ENCODE results near the gene KRTAP2-2. TPM values are rescaled to one million over a fixed set of nuclear protein-coding genes. Genes with fewer than 3 reads are reported as not detected.
"Not testable (repeated sequence)": the region's sequence is repeated elsewhere in the genome, so short reads cannot be mapped to it uniquely, and the experiment has no call there.

The KRTAP2-2 gene
- total RNA-seq, 1 experiment from 2014 or later = not detected

- Histone ChIP-seq H3K36me3 (no peaks in the 10 kb centered on the region), H3K27ac (no peak overlapping the region), H3K9me3 (replicated peaks) (peaks cover 6% of the 10 kb centered on the region; the same call in 1 of the 2 replicates)
These were observed 2.5 kb upstream of the KRTAP2-2 start for GRCh38 chr17:41057547-41057946.

GRCh38 chr17:41054556-41054955 lies 474 bp downstream of the KRTAP2-2 start:
- not testable (repeated sequence) for H3K9me3 ChIP-seq (replicated peaks); H3K4me3 ChIP-seq; H3K27me3 ChIP-seq (replicated peaks); H3K36me3 ChIP-seq; H3K27ac ChIP-seq; DNase-seq (ENCODE audit: low read depth in 1 of 2, low spot score in 2 of 2)
- H3K4me1 ChIP-seq (replicated peaks) = peaks cover 22% of the 10 kb centered on the region

More at GRCh38 chr17:41057547-41057946, 2.5 kb upstream of the KRTAP2-2 start:
- Histone ChIP-seq H3K27me3 (replicated peaks) (no peaks in the 10 kb centered on the region), H3K4me1 (replicated peaks) (peaks cover 47% of the 10 kb centered on the region), H3K4me3 (no peak overlapping the region)
- no peak for DNase-seq (ENCODE audit: low read depth in 1 of 2, low spot score in 2 of 2)

GRCh38 chr17:41054025-41054424 lies 1.0 kb downstream of the KRTAP2-2 start:
- Histone ChIP-seq H3K36me3 (no peaks in the 10 kb centered on the region), H3K4me1 (replicated peaks) (peaks cover 21% of the 10 kb centered on the region), H3K27me3 (replicated peaks) (no peaks in the 10 kb centered on the region), H3K4me3 (no peak overlapping the region), H3K9me3 (replicated peaks) (no peaks in the 10 kb centered on the region), H3K27ac (no peak overlapping the region)
- no peak for DNase-seq (ENCODE audit: low read depth in 1 of 2, low spot score in 2 of 2)

GRCh38 chr17:41052566-41052965 lies 2.5 kb downstream of the KRTAP2-2 start:
- no peak for DNase-seq (ENCODE audit: low read depth in 1 of 2, low spot score in 2 of 2)
- H3K27me3 ChIP-seq (replicated peaks) = no peaks in the 10 kb centered on the region
- H3K9me3 ChIP-seq (replicated peaks) = no peaks in the 10 kb centered on the region
- H3K4me1 ChIP-seq (replicated peaks) = peaks cover 25% of the 10 kb centered on the region
- no peak overlapping the region for H3K4me3 ChIP-seq
- H3K36me3 ChIP-seq = no peaks in the 10 kb centered on the region
- H3K27ac ChIP-seq = no peak overlapping the region

GRCh38 chr17:41049110-41049509 lies 5.9 kb downstream of the KRTAP2-2 start:
- peak overlapping the region; percentile 90 for H3K27ac ChIP-seq
- DNase-seq (ENCODE audit: low read depth in 1 of 2, low spot score in 2 of 2) = peak; percentile 51 to 69
- H3K4me1 ChIP-seq (replicated peaks) = peaks cover 25% of the 10 kb centered on the region
- H3K36me3 ChIP-seq = no peaks in the 10 kb centered on the region
- no peak overlapping the region for H3K4me3 ChIP-seq
- H3K9me3 ChIP-seq (replicated peaks) = no peaks in the 10 kb centered on the region
- no peaks in the 10 kb centered on the region for H3K27me3 ChIP-seq (replicated peaks)

GRCh38 chr17:41048441-41048840 lies 6.6 kb downstream of the KRTAP2-2 start:
- H3K4me3 ChIP-seq = no peak overlapping the region
- peak; percentile 48 to 67 for DNase-seq (ENCODE audit: low read depth in 1 of 2, low spot score in 2 of 2)
- peaks cover 25% of the 10 kb centered on the region for H3K4me1 ChIP-seq (replicated peaks)
- no peaks in the 10 kb centered on the region for H3K27me3 ChIP-seq (replicated peaks)
- no peaks in the 10 kb centered on the region for H3K9me3 ChIP-seq (replicated peaks)
- H3K27ac ChIP-seq = peak overlapping the region; percentile 90
- H3K36me3 ChIP-seq = no peaks in the 10 kb centered on the region

- not testable (repeated sequence) for H3K4me3 ChIP-seq; H3K9me3 ChIP-seq (replicated peaks); H3K27me3 ChIP-seq (replicated peaks); DNase-seq (ENCODE audit: low read depth in 1 of 2, low spot score in 2 of 2); H3K36me3 ChIP-seq
- H3K27ac ChIP-seq = peak within 1 kb of the TSS; percentile 90
- peaks cover 16% of the 10 kb centered on the region for H3K4me1 ChIP-seq (replicated peaks)
These were observed 8.1 kb downstream of the KRTAP2-2 start, which contains the start of gene KRTAP2-1 for GRCh38 chr17:41046735-41047465. TSS of gene KRTAP2-1 (minus strand) at chr17:41047316. CDS start at chr17:41047267, 49 bp downstream.

GRCh38 chr17:41042953-41043352 lies 12.1 kb downstream of the KRTAP2-2 start:
- DNase-seq (ENCODE audit: low read depth in 1 of 2, low spot score in 2 of 2) = no peak
- Histone ChIP-seq H3K9me3 (replicated peaks) (no peaks in the 10 kb centered on the region), H3K27ac (no peak overlapping the region), H3K4me3 (no peak overlapping the region), H3K27me3 (replicated peaks) (no peaks in the 10 kb centered on the region), H3K36me3 (no peaks in the 10 kb centered on the region), H3K4me1 (replicated peaks) (peaks cover 3% of the 10 kb centered on the region)

- H3K27me3 ChIP-seq (replicated peaks); H3K36me3 ChIP-seq; H3K4me1 ChIP-seq (replicated peaks); H3K27ac ChIP-seq; H3K9me3 ChIP-seq (replicated peaks); DNase-seq (ENCODE audit: low read depth in 1 of 2, low spot score in 2 of 2); H3K4me3 ChIP-seq: not testable (repeated sequence)
These were observed 14.1 kb downstream of the KRTAP2-2 start, which contains the start of gene KRTAP1-1 for GRCh38 chr17:41040783-41041571. TSS of gene KRTAP1-1 (minus strand) at chr17:41041450. CDS start at chr17:41041397, 53 bp downstream.

- H3K36me3 ChIP-seq = no peaks in the 10 kb centered on the region
- H3K4me3 ChIP-seq = no peak overlapping the region
- H3K27me3 ChIP-seq (replicated peaks) = no peaks in the 10 kb centered on the region
- H3K9me3 ChIP-seq (replicated peaks) = no peaks in the 10 kb centered on the region
- no peak overlapping the region for H3K27ac ChIP-seq
- no peaks in the 10 kb centered on the region for H3K4me1 ChIP-seq (replicated peaks)
- DNase-seq (ENCODE audit: low read depth in 1 of 2, low spot score in 2 of 2) = no peak
These were observed 17.1 kb downstream of the KRTAP2-2 start for GRCh38 chr17:41037853-41038350.

- H3K9me3 ChIP-seq (replicated peaks); H3K27me3 ChIP-seq (replicated peaks); H3K4me3 ChIP-seq; DNase-seq (ENCODE audit: low read depth in 1 of 2, low spot score in 2 of 2); H3K27ac ChIP-seq; H3K4me1 ChIP-seq (replicated peaks); H3K36me3 ChIP-seq: not testable (repeated sequence)
These were observed 20.6 kb downstream of the KRTAP2-2 start, which contains the start of gene KRTAP1-3 for GRCh38 chr17:41034346-41034935. TSS of gene KRTAP1-3 (minus strand) at chr17:41034874. CDS start at chr17:41034821, 53 bp downstream.

GRCh38 chr17:41029633-41030245 lies 25.3 kb downstream of the KRTAP2-2 start, which contains the start of gene KRTAP1-4:
TSS of gene KRTAP1-4 (minus strand) at chr17:41030195. CDS start at chr17:41030078, 117 bp downstream.
- Histone ChIP-seq H3K9me3 (replicated peaks) (no peaks in the 10 kb centered on the region), H3K36me3 (no peaks in the 10 kb centered on the region), H3K4me1 (replicated peaks) (peaks cover 14% of the 10 kb centered on the region), H3K27ac (no peak within 1 kb of the TSS), H3K27me3 (replicated peaks) (no peaks in the 10 kb centered on the region), H3K4me3 (no peak within 1 kb of the TSS)
- DNase-seq (ENCODE audit: low read depth in 1 of 2, low spot score in 2 of 2) = no peak

Measured in SJSA1 (cell line).